Activated naive CD4-positive, alpha-beta T cell treated with anti-CD3 and anti-CD28 coated beads, Interleukin-2, amount 50 U/mL, for 24 hours (primary cell): ENCODE results near the gene TLX3.
"Not testable (repeated sequence)": the region's sequence is repeated elsewhere in the genome, so short reads cannot be mapped to it uniquely, and the experiment has no call there.

Experiments
- H3K27ac Mint-ChIP-seq: one replicate; pipeline ENCODE4 v1.8.0; 2021; ENCODE audit warnings: mild to moderate bottlenecking, mixed read lengths
- H3K27me3 Mint-ChIP-seq: one replicate; pipeline ENCODE4 v1.8.0; 2021; ENCODE audit warnings: mixed read lengths
- H3K36me3 Mint-ChIP-seq: one replicate; pipeline ENCODE4 v1.8.0; 2021; ENCODE audit warnings: mixed read lengths
- H3K4me1 Mint-ChIP-seq: one replicate; pipeline ENCODE4 v1.8.0; 2021; ENCODE audit warnings: mixed read lengths
- H3K4me3 Mint-ChIP-seq: one replicate; pipeline ENCODE4 v1.8.0; 2021; ENCODE audit warnings: mild to moderate bottlenecking, mixed read lengths
- H3K9me3 Mint-ChIP-seq: one replicate; pipeline ENCODE4 v1.8.0; 2021; ENCODE audit warnings: mixed read lengths

TLX3 gene

GRCh38 chr5:171291371-171291770, 17.7 kb upstream of the TLX3 start:
- Mint-ChIP-seq H3K27ac (no peak overlapping the region), H3K27me3 (peaks cover 10% of the 10 kb centered on the region), H3K4me3 (no peak overlapping the region), H3K36me3 (no peaks in the 10 kb centered on the region), H3K9me3 (no peaks in the 10 kb centered on the region), H3K4me1 (no peaks in the 10 kb centered on the region)

GRCh38 chr5:171295299-171295698, 13.7 kb upstream of the TLX3 start:
- no peaks in the 10 kb centered on the region for H3K36me3 Mint-ChIP-seq
- no peaks in the 10 kb centered on the region for H3K9me3 Mint-ChIP-seq
- H3K4me1 Mint-ChIP-seq = no peaks in the 10 kb centered on the region
- peaks cover 4% of the 10 kb centered on the region for H3K27me3 Mint-ChIP-seq
- H3K27ac Mint-ChIP-seq = no peak overlapping the region
- no peak overlapping the region for H3K4me3 Mint-ChIP-seq

- no peak overlapping the region for H3K27ac Mint-ChIP-seq
- no peaks in the 10 kb centered on the region for H3K4me1 Mint-ChIP-seq
- H3K27me3 Mint-ChIP-seq = peaks cover 4% of the 10 kb centered on the region
- H3K4me3 Mint-ChIP-seq = no peak overlapping the region
- no peaks in the 10 kb centered on the region for H3K9me3 Mint-ChIP-seq
- no peaks in the 10 kb centered on the region for H3K36me3 Mint-ChIP-seq
Observed at GRCh38 chr5:171295801-171296200, 13.2 kb upstream of the TLX3 start.

GRCh38 chr5:171297941-171298340, 11.1 kb upstream of the TLX3 start:
- not testable (repeated sequence) for H3K9me3 Mint-ChIP-seq, H3K27me3 Mint-ChIP-seq, H3K4me1 Mint-ChIP-seq, H3K36me3 Mint-ChIP-seq, H3K4me3 Mint-ChIP-seq, H3K27ac Mint-ChIP-seq

GRCh38 chr5:171299228-171299627, 9.8 kb upstream of the TLX3 start:
- Mint-ChIP-seq H3K36me3 (no peaks in the 10 kb centered on the region), H3K4me1 (no peaks in the 10 kb centered on the region), H3K27me3 (peaks cover 12% of the 10 kb centered on the region), H3K27ac (no peak overlapping the region), H3K4me3 (no peak overlapping the region), H3K9me3 (no peaks in the 10 kb centered on the region)

- Mint-ChIP-seq H3K4me3 (no peak overlapping the region), H3K27ac (no peak overlapping the region), H3K9me3 (no peaks in the 10 kb centered on the region), H3K4me1 (no peaks in the 10 kb centered on the region), H3K36me3 (no peaks in the 10 kb centered on the region), H3K27me3 (peaks cover 17% of the 10 kb centered on the region)
Observed at GRCh38 chr5:171299851-171300250, 9.2 kb upstream of the TLX3 start.

- Mint-ChIP-seq H3K4me1 (no peaks in the 10 kb centered on the region), H3K27me3 (peaks cover 19% of the 10 kb centered on the region), H3K36me3 (no peaks in the 10 kb centered on the region), H3K27ac (no peak overlapping the region), H3K9me3 (no peaks in the 10 kb centered on the region), H3K4me3 (no peak overlapping the region)
Observed at GRCh38 chr5:171300358-171300757, 8.7 kb upstream of the TLX3 start.

- no peaks in the 10 kb centered on the region for H3K36me3 Mint-ChIP-seq
- H3K4me3 Mint-ChIP-seq = no peak overlapping the region
- H3K9me3 Mint-ChIP-seq = no peaks in the 10 kb centered on the region
- H3K27me3 Mint-ChIP-seq = peaks cover 48% of the 10 kb centered on the region
- H3K4me1 Mint-ChIP-seq = peaks cover 11% of the 10 kb centered on the region
- H3K27ac Mint-ChIP-seq = no peak overlapping the region
Observed at GRCh38 chr5:171306166-171306565, 2.9 kb upstream of the TLX3 start.

- H3K4me3 Mint-ChIP-seq = no peak overlapping the region
- H3K4me1 Mint-ChIP-seq = peaks cover 11% of the 10 kb centered on the region
- peaks cover 48% of the 10 kb centered on the region for H3K27me3 Mint-ChIP-seq
- H3K9me3 Mint-ChIP-seq = no peaks in the 10 kb centered on the region
- H3K36me3 Mint-ChIP-seq = no peaks in the 10 kb centered on the region
- no peak overlapping the region for H3K27ac Mint-ChIP-seq
Observed at GRCh38 chr5:171306781-171307591, 2.1 kb upstream of the TLX3 start.

GRCh38 chr5:171307789-171308452, 1.1 kb upstream of the TLX3 start:
- H3K27ac Mint-ChIP-seq = peak overlapping the region; percentile 56
- peak overlapping the region; percentile 19 for H3K4me3 Mint-ChIP-seq
- peaks cover 50% of the 10 kb centered on the region for H3K27me3 Mint-ChIP-seq
- H3K9me3 Mint-ChIP-seq = no peaks in the 10 kb centered on the region
- H3K36me3 Mint-ChIP-seq = no peaks in the 10 kb centered on the region
- H3K4me1 Mint-ChIP-seq = peaks cover 16% of the 10 kb centered on the region

- H3K27me3 Mint-ChIP-seq = peaks cover 51% of the 10 kb centered on the region
- H3K9me3 Mint-ChIP-seq = no peaks in the 10 kb centered on the region
- H3K27ac Mint-ChIP-seq = no peak overlapping the region
- no peaks in the 10 kb centered on the region for H3K36me3 Mint-ChIP-seq
- H3K4me3 Mint-ChIP-seq = no peak overlapping the region
- peaks cover 24% of the 10 kb centered on the region for H3K4me1 Mint-ChIP-seq
Observed at GRCh38 chr5:171309276-171310211, 496 bp downstream of the TLX3 start.

GRCh38 chr5:171310212-171310818, 1.3 kb downstream of the TLX3 start:
- Mint-ChIP-seq H3K36me3 (no peaks in the 10 kb centered on the region), H3K27me3 (peaks cover 48% of the 10 kb centered on the region), H3K27ac (no peak overlapping the region), H3K4me3 (no peak overlapping the region), H3K9me3 (no peaks in the 10 kb centered on the region), H3K4me1 (peaks cover 24% of the 10 kb centered on the region)

GRCh38 chr5:171310819-171311321, 1.8 kb downstream of the TLX3 start:
- peaks cover 26% of the 10 kb centered on the region for H3K4me1 Mint-ChIP-seq

GRCh38 chr5:171311322-171312077, 2.5 kb downstream of the TLX3 start:
- no peak overlapping the region for H3K27ac Mint-ChIP-seq
- H3K9me3 Mint-ChIP-seq = no peaks in the 10 kb centered on the region
- H3K4me3 Mint-ChIP-seq = no peak overlapping the region
- H3K36me3 Mint-ChIP-seq = no peaks in the 10 kb centered on the region
- H3K27me3 Mint-ChIP-seq = peaks cover 42% of the 10 kb centered on the region
- H3K4me1 Mint-ChIP-seq = peaks cover 29% of the 10 kb centered on the region

More at GRCh38 chr5:171310819-171311321, 1.8 kb downstream of the TLX3 start:
- no peak overlapping the region for H3K27ac Mint-ChIP-seq
- H3K9me3 Mint-ChIP-seq = no peaks in the 10 kb centered on the region
- H3K4me3 Mint-ChIP-seq = no peak overlapping the region
- H3K27me3 Mint-ChIP-seq = peaks cover 45% of the 10 kb centered on the region
- H3K36me3 Mint-ChIP-seq = no peaks in the 10 kb centered on the region
